Dermis microvascular lymphatic vessel endothelial cell (primary cell): ENCODE data around the gene UBE2O. TPM values are rescaled to one million over a fixed set of nuclear protein-coding genes. Genes with fewer than 3 reads are reported as not detected.
"Not testable (repeated sequence)": the region's sequence is repeated elsewhere in the genome, so short reads cannot be mapped to it uniquely, and the experiment has no call there.

Experiments
- DNase-seq, 2 donors: peaks; one replicate each; pipeline versions ENCODE4 v3.0.0 to v3.0.0-alpha.2; 2010; ENCODE audit warnings: low read depth in 2 of 2
- total RNA-seq: library from RNA; depleted of rRNA; stranded (reverse); fragments of >200 nt; gene quantifications from 2 replicates; pipeline ENCODE4 v1.2.1, GENCODE V29; 2014

The UBE2O gene
- total RNA-seq, 1 donor from 2014 or later = 12.7 TPM

- DNase-seq = peak in 1 of 2 donors; percentile 62
These were observed 74.2 kb downstream of the UBE2O start for GRCh38 chr17:76378548-76379274.

GRCh38 chr17:76376318-76377133, 76.4 kb downstream of the UBE2O start:
- peak; percentile 72 to 95 for DNase-seq

- DNase-seq = peak; percentile 98 to 100
These were observed 81.0 kb downstream of the UBE2O start for GRCh38 chr17:76371656-76372628.

- DNase-seq = peak; percentile 94 to 96
These were observed 82.5 kb downstream of the UBE2O start for GRCh38 chr17:76370261-76370993.

DNA sequence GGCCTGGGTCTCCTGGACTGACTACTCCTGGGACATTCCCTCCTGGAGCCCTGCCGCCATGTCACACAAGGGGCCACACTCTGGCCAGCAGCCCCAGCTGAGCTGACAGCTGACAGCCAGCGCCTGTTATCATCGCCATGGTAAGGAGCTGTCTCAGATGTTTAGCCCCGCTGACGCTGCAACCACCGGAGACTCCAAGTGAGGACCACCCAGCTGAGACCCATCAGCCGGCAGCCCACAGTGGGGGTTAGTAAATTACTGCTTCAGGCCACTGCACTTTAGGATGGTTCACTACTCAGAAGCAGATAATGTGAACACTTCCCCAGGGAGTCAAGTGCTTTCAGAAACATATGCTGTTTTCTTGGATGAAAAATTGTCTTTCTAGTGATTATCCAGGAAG, 83.1 kb downstream of the UBE2O start:
- no peak for DNase-seq

DNA sequence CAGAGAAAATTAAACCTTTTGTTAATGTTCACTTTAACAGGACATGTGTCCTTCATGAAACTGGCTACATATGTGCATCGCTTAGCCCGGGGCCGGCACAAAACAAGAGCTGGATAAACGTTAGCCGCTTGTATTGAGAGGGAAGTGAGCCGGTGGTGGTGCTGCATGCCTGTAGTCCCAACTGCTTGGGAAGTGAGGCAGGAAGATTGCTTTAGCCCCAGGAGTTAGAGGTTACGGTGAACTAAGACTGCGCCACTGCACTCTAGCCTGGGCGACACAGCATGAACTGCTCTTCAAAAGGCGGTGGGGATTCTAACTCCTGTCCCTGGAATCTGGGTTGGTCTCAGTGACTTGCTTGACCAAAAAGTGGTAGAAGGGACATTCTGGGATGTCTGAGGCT, 83.6 kb downstream of the UBE2O start:
- no peak for DNase-seq

GRCh38 chr17:76368545-76368944, 84.4 kb downstream of the UBE2O start:
- DNase-seq = no peak

DNA sequence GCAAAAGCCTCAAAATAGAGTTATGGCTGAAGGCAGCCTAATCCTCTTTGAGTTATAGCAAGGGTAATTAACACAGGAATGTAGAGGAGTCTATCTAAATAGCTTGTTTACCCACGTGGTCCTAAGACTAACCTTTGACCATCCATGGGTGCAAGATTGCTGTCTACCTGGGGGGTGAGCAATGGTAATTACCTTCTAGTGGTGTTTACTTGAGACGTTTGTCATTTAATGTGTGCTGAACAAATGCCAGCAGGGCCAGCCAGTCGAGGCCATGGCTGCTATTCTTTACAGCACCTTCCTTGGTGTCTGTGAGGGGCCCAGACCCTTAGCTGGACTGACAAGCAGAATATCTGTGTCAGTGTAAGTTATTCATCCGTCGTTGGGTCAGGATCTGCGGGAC, 85.3 kb downstream of the UBE2O start:
- no peak for DNase-seq

DNA sequence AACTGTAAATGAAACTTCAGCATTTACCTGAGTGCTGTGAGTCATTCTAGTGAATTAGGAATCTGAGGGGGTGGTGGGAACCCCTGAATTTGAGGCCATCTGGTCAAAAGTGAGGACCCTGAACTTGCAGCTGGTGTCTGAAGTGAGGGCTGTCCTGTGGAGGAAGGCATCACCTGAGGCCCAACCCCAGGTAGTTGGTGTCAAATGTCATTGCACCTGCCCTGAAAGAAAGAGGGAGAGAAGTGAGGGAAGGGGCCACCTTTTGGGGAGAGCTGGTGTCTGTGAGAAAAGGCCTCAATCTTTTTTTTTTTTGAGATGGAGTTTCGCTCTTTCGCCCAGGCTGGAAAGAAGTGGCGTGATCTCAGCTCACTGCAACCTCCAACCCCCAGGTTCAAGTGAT, 86.7 kb downstream of the UBE2O start:
- no peak for DNase-seq

DNA sequence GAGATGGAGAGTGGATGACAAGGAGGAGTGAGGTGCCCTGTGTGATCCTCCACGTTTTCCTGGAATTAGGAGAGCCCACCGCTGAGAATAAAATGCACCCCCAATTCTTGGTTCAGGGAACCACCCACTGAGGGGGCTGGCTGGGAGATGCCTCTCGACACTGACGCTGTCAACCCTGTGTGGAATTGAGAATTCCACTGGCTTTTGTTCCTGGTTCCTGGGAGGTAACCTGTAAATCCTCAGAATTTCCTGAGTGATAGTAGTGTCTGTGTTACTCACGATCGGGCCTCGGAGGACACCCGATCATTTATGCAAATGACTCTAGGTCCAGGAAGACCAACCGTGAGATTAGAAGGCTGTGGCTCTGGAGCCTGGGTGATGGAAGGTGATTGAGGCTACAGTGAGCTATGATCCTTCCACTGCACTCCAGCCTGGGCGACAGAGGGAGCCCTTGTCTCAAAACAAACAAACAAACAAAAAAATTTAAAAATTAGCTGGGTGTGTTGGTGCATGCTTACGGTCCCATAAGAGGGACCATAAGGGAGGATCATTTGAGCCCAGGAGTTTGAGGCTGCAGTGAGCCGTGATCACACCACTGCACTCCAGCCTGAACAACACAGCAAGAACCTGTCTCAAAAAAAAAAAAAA, 87.6 kb downstream of the UBE2O start:
- DNase-seq = peak in 1 of 2 donors; percentile 49

DNA sequence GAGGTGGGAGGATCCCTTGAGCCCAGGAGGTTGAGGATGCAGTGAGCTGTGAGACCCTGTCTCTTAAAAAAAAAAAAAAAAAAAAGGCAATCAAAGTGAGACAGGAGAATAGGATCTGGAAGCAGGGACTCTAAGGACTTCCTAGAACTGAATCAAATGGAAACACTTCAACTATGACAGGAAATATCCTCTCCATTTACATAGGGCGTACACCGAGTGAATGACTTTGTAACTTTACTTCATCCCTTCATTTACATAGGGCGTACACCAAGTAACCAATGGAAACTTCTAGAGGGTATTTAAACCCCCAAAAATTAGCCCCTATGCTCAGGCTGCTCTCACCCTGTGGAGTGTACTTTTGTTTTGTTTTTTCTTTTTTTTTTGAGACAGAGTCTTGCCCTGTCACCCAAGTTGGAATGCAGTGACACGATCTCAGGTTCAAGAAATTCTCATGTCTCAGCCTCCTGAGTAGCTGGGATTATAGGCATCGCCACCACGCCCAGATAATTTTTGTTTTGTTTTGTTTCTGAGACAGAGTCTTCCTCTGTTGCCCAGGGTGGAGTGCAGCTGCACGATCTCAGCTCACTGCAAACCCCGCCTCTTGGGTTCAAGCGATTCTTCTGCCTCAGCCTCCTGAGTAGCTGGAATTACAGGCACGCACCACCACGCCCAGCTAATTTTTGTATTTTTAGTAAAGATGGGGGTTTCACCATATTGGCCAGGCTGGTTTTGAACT, 89.7 kb downstream of the UBE2O start:
- DNase-seq = no peak

DNA sequence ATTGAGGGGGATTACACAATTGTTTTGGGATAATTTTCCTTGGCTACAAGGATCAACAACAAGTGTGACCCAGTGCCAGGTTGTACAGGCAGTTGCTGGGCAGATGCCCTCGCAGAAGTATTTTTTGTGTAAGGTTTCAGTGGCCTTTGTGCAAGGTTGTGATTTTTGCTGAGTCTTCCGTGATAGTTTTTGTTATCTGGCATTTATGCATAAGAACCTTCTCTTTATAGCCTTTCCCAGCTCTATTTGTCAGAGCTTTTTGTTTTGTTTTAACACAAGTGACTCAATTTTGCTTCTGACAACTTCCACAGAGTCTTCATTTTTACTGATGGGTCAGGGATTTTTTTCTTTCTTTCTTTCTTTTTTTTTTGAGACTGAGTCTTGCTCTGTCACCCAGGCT, 92.5 kb downstream of the UBE2O start:
- DNase-seq = no peak

DNA sequence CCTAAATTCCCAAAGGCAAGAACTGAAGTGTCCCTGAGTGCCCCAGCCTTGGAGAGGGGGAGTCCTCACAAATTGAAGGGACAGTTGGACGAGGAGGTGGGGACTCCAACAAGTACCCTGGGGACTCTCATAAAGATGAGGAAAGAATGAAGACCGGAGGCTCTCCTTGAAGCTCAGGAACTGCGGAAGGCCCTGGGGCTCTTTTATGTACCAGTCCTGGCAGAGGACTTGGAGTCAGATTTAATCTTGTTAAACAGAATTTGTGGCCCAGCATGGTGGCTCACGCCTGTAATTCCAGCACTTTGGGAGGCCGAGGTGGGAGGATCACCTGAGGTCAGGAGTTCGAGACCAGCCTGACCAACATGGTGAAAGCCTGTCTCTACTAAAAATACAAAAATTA, 93.2 kb downstream of the UBE2O start:
- not testable (repeated sequence) for DNase-seq

DNA sequence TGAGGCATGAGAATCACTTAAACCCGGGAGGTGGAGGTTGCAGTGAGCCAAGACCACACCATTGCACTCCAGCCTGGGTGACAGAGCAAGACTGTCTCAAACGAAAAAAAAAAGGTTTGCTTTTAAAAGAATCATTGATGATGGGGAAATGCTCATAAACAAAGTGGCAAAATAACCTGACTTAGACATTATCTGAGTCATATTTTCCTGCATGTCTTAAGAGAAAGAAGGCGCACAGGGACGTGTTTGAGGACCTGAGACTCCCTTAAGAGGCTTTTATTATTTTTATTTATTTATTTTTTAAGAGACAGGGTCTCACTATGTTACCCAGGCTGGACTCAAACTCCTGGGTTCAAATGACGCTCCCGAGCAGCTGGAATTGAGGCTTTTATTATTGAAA, 93.6 kb downstream of the UBE2O start:
- no peak for DNase-seq

DNA sequence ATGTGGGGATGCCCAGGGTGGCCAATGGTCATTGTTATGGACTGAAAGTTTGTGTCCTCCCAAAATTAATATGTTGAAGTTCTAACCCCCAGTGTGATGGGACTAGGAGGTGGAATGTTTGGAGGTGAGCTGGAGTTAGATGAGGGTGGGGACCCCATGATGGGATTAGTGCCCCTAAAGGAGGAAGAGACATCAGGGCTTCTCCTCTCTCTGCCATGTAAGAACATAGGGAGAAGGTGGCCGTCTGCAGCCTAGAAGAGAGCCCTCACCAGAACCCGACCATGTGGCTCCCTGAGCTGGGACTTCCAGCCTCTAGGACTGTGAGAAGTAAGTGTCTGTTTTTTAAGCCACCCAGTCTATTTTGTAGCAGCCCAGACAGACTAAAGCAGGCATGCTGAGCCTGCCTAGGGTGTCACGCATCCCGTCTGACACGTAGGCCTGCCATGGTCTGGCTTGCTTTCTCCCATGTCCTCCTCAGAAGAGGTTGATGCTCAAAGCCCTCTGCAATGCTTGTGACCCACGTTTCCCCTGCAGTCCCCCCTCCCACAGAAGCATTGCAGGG, 95.3 kb downstream of the UBE2O start:
- DNase-seq = no peak

DNA sequence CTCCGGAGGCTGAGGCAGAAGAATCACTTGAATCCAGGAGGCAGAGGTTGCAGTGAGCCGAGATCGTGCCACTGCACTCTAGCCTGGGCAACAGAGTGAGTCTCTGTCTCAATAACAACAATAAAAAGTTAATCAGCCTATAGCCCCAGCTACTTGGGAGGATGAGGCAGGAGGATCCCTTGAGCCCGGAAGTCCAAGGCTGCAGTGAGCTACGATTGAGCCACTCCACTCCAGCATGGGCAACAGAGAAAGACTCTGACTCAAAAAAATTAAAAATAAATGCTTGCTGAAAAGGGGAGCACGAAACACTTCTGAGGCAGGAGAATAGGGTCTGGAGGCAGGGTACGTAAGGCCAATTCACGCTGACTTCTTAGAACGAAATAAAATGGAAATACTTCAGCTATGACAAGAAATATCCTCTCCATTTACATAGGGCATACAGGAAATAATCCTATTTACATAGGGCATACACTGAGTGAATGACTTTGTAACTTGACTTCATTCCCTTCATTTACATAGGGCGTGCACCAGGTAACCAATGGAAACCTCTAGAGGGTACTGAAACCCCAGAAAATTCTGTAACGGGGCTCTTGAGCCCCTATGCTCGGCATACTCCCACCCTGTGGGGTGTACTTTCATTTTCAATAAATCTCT, 96.0 kb downstream of the UBE2O start:
- DNase-seq = no peak

GRCh38 chr17:76354747-76355310, 98.1 kb downstream of the UBE2O start:
- no peak for DNase-seq

DNA sequence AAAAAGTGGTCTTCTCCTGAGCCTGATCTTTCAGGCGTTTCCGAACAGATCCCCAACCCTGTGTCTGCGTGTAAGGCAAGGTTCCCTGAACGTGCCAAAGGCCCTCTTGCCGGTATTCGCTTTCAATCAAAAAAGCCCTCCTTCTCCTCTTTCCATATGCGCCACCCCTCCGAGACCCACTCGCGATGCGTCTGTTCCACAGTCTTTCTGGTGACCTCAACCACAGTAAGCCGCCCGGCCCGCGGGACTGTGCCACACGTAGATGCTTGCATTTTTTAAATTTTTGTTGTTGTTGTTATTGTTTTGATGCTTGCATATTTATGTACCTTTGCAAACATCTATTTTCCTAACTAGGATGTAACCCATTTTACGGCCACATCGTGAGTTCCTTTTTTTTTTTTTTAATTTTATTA, 98.6 kb downstream of the UBE2O start:
- DNase-seq = no peak
